HG03354 (cell line): ENCODE data around the gene CADM2.

Experiments used
- ATAC-seq: cut with Tn5 transposase; IDR thresholded peaks from one replicate; pipeline ENCODE4 v1.9.1; 2021; ENCODE audit warnings: mild to moderate bottlenecking; ENCODE audit not compliant: unreplicated experiment, poor library complexity, severe bottlenecking

CADM2 gene

GRCh38 chr3:85271911-85272310, 313.1 kb downstream of the CADM2 start:
- no peak for ATAC-seq

DNA sequence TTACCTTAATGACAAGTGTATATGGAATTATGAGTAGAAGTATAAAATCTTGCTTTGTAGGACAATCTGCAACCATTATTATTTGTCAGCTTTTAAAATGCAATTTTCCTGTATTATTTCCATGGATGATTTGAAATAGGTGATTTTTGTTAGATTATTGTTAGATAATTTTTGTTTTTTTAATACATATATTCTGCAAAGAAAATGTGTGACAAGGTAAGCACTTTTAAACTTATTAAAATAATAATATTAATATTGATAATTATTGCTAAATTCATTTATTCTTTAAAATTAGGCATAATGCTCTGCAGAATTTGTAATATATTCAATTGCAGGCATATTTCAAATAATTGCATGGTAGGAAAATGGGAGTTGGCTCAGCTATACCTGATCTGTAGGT, 329.5 kb downstream of the CADM2 start:
- ATAC-seq: no peak

DNA sequence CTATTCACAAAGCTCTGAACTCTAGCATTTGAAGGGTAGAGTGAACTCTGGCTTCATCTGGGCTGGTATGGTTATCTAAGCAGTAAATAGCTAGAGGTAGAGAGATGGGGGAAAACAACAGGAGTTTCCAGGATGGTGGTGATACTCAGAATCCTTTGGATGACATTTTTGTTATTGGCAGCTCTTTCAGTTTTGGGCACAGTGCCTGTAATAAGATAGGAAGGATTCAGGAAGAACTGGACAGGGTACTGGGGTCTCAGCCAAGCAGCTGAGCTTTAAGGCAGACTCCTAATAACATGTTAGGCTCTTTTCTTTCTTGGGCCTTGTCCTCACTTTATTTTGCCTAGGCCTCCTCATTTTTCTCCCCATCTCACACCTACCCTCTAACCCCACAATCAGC, 338.5 kb downstream of the CADM2 start:
- ATAC-seq: no peak

GRCh38 chr3:85298032-85298431, 339.2 kb downstream of the CADM2 start:
- ATAC-seq: no peak

DNA sequence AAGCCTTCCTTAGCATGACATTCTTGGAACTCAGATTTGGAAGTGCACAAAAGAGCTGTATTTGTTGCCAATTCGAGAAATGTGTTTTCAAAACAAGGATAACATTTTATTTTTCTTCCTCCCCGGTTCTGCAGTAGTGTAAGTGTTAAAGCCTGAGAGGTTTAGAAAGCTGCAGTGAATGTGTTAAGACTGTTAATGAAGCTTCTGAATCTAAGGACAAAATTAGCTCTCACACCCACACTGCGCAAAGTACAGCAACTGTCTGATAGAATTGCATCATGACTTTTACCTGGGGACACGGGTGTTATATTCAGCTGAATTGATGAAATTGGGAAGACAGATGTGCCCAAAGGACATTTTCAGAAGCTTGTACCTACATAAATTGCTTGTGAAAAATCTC, 344.4 kb downstream of the CADM2 start:
- ATAC-seq: no peak

GRCh38 chr3:85304360-85304964, 345.7 kb downstream of the CADM2 start:
- no peak for ATAC-seq

DNA sequence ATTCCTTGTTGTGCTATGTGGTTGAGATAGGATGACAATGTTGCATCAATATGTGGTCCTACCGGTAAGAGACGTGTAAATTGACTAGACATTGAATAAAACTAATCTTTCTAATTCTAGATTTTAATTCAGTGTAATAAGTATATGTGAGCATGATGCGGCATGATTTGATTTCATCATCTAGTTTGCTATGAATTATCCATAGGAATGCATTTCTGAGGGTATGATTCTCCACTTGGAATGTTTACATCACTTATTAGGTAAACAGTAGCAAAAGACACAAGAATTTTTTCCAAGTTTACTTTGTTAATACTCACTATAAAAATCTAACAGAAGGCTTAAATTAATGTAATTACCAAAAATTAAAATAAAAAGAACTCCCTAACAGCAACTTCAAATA, 353.5 kb downstream of the CADM2 start:
- no peak for ATAC-seq

GRCh38 chr3:85313380-85313779, 354.6 kb downstream of the CADM2 start:
- no peak for ATAC-seq

- ATAC-seq: no peak
Observed at GRCh38 chr3:85316252-85316651, 357.5 kb downstream of the CADM2 start.

DNA sequence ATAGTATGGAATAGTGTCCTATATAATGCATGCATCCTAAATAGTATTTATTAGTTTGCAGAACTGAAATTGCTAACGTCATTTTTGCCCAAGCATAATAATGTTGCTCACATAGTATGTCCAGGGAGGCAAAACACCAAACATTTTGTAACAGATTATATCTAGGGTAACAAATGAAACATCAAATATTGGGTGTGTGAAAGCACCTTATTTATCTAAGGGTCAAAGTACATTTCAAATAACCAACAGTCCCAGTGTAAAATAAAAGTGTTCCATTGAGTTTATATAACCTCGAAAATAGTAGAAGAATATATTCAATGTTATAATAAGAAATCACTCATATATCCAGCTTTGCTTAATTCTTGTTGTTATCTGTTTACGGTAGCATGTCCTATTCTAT, 363.1 kb downstream of the CADM2 start:
- no peak for ATAC-seq

- ATAC-seq: no peak
Observed at GRCh38 chr3:85330071-85330470, 371.3 kb downstream of the CADM2 start.

- ATAC-seq: no peak
Observed at GRCh38 chr3:85337895-85338294, 379.1 kb downstream of the CADM2 start.

DNA sequence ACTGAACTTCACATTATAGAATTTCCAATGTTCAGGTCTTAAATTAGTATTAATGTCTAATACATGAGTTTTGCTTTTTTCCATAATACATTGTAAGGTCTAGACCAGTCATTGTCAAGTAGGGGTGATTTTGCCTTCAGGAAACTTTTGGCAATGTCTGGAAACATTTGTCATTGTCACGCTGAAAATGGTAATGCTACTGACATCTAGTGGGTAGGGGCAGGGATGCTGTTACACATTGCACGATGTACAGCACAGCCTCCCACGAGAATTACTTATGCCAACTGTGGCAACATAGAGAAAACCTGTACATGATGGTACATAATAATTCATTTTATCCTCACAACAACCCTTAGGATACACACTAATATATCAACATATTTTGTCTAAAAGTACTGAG, 384.1 kb downstream of the CADM2 start:
- no peak for ATAC-seq

GRCh38 chr3:85355572-85355971, 396.8 kb downstream of the CADM2 start:
- no peak for ATAC-seq

DNA sequence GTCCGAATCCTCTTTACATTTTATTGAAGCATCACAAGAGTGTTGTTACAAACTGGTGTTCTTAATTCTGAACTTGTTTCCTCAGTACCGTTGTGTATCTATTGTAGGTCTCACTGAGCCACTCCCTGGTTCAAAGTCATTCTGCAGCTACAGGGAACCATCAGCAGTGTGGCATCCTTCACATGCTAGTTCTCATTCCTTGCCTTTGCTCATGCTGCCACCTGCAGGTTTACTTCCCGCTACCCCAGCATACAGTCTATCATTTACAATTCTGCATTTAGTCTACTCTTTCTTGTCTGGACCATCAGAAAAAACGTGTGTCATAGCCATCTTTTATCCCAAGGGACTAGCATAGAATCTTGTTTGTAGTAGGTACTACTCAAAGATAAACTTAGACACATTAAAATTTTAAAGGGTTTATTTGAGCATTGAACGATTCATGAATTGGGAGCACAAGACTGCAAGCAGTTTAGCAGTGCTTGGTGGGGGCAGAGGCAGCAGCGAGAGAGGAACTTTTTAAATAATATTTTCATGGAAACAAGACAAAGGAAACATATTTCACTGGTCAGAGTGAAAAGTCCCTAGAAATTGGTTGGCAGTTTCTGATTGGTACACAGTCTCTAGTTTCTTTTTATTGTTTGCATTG, 402.1 kb downstream of the CADM2 start:
- ATAC-seq: no peak

DNA sequence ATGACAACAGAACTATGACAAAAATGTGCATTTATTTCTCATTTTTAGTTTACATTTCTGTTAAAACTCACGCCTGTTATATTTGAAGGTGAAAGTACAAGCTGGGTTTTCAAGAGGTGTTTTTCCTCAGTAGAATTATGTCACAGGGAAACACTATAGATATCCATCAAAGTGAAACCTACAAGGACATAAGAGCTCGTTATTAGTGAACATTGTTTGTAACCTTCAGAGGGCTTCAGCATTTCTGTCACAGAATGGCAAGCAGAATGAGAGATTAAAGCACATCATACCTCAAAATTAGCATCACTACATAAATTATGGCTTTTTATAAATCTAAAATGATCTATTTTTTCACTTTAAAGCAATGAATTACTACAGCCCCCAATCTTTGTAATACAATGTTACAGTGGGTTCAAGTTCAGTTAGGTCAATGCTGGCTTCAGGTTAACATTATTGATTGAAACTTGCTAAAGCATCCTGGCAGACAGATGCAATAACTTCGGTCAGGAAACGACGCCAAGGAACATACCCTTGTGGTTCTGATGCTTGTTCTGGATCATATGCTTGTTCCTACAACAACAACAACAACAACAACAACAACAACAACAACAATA, 405.6 kb downstream of the CADM2 start:
- ATAC-seq: no peak

DNA sequence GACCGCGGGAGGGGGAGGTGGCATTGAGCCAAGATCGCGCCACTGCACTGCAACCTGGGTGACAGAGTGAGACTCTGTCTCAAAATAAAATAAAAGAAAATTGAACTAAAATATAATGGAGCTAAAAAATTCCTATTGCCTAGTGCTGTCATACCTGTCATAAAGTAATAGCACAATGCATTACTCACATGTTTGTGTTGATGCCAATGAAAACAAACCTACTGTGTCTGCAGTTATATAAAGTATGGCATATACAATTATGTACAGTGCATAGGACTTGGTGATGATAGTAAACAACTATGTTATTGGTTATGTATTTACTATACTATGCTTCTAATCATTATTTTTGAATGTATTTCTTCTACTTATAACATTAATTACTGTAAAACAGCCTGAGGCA, 411.6 kb downstream of the CADM2 start:
- no peak for ATAC-seq

GRCh38 chr3:85376131-85376530, 417.3 kb downstream of the CADM2 start:
- ATAC-seq: no peak

GRCh38 chr3:85377115-85377514, 418.3 kb downstream of the CADM2 start:
- ATAC-seq: no peak

DNA sequence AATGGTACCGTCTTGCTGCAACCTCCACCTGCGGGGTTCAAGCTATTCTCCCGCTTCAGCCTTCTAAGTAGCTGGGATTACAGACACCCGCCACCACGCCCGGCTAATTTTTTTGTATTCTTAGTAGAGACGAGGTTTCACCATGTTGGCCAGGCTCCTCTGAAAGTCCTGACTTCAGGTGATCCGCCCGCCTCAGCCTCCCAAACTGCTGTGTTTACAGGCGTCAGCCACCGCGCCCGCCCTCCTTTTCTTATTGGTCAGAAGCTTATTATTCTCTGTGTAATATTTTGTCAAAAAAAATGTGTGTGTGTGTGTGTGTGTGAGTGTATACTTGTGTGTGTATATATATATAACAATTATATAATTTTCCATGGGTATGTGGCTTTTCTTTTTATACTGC, 425.6 kb downstream of the CADM2 start:
- ATAC-seq: no peak

DNA sequence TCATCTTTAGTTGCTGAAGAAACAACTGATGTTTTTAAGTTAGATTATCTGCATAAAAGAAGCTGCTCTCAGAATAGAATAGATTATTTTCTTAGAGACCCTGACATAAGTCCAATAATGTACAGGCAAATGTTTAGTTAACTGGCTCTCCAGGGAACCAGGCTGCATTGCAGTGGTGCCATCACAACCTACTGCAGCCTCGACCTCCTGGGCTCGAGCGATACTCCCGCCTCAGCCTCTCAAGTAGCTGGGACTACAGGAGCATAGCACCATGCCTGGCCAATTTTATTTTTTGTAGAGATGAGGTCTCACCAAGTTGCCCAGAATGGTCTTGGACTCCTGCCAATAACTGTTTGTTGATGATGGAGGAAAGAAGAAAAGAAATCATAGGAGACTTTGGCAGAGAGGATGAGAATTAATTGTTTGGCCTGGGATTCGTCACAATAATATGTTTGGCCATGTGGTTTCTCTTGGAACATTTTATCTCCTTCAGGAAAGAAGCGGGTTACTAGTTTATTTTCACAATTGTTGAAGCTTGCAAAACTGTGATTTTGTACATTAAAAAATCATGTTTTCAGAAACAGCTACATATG, 429.2 kb downstream of the CADM2 start:
- ATAC-seq: no peak
